Sigmoid colon (tissue), 4 donors: ENCODE measurements around the gene ADAMTS2.

Source experiments
- EP300 ChIP-seq, 4 donors: sonication (generic); formaldehyde crosslinking; IDR thresholded peaks; one replicate each; pipeline ENCODE4 v1.6.1; 2017; ENCODE audit warnings: antibody characterized with exemption in 4 of 4
- POLR2AphosphoS5 ChIP-seq, 4 donors: sonication (generic); formaldehyde crosslinking; IDR thresholded peaks; one replicate each; pipeline ENCODE4 v1.6.1; 2017; ENCODE audit warnings: antibody characterized with exemption in 4 of 4
- TF ChIP-seq, protein P1 (sequence below), 4 experiments: fragments of 450-650 bp in 3 of 4; fragments of 200-600 bp in 1 of 4; IDR thresholded peaks; one replicate each; pipeline ENCODE4 v1.5.1; 2016 to 2019; ENCODE audit warnings: antibody characterized with exemption in 4 of 4, mild to moderate bottlenecking in 3 of 4, moderate library complexity in 2 of 4

DNA sequence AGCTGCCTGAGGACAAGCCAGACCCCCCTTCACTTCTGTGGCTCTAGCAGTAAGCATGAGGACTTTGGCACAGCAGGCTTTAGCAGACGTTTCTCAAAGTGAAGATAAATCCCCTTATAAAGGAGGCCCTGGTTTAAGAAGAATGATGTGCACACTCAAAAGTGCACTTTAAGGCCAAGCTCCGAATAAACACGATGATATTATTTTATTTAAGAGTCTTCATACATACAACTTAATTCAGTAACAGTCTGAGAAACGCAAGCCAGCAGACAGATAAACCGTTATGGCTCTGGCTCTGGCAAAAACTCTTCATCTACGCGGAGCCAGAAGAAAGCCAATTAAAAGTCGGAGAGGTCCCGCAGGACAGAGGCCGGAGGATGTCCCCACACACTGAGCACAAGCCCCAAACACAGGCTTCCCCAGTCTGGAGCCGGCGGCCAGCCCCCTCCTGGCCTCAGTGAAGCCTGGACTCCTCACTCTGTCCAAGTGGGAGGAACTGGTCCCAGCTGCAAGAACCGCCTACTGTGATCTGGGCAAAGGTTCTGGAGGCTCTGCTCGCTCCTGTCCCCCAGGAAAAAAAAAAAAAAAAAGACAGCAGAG, 44.6 kb downstream of the ADAMTS2 start:
- TF ChIP-seq, protein P1, sequence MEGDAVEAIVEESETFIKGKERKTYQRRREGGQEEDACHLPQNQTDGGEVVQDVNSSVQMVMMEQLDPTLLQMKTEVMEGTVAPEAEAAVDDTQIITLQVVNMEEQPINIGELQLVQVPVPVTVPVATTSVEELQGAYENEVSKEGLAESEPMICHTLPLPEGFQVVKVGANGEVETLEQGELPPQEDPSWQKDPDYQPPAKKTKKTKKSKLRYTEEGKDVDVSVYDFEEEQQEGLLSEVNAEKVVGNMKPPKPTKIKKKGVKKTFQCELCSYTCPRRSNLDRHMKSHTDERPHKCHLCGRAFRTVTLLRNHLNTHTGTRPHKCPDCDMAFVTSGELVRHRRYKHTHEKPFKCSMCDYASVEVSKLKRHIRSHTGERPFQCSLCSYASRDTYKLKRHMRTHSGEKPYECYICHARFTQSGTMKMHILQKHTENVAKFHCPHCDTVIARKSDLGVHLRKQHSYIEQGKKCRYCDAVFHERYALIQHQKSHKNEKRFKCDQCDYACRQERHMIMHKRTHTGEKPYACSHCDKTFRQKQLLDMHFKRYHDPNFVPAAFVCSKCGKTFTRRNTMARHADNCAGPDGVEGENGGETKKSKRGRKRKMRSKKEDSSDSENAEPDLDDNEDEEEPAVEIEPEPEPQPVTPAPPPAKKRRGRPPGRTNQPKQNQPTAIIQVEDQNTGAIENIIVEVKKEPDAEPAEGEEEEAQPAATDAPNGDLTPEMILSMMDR (IDR thresholded peaks at IDR 0.05): no peak
- no peak for TF ChIP-seq POLR2AphosphoS5 (IDR thresholded peaks at IDR 0.05)
- TF ChIP-seq EP300 (IDR thresholded peaks at IDR 0.05): no peak
